Measurements from ENCODE around the gene RNF187. TPM values are rescaled to one million over a fixed set of nuclear protein-coding genes. Genes with fewer than 3 reads are reported as not detected.

Gene RNF187
- total and polyA plus RNA-seq, 2 experiments from 2014 or later: 38.8 to 81.9 TPM

- TF ChIP-seq EZH2phosphoT487 (IDR thresholded peaks at IDR 0.05; ENCODE audit: insufficient read depth, low read depth): no peak
- H3K27ac ChIP-seq: no peak overlapping the region
Measured at GRCh38 chr1:228544021-228544850, 57.1 kb downstream of the RNF187 start.

GRCh38 chr1:228544921-228545591 is 57.9 kb downstream of the RNF187 start:
- Histone ChIP-seq H3K4me3 (no peak overlapping the region), H3K9ac (no peak overlapping the region), H3F3A (ENCODE audit: insufficient read depth) (no peaks in the 10 kb centered on the region), H3K36me3 (ENCODE audit: low read depth) (no peaks in the 10 kb centered on the region), H3K9me3 (ENCODE audit: low read depth) (no peaks in the 10 kb centered on the region), H2AFZ (no peak overlapping the region), H3K27ac (no peak overlapping the region), H3K4me1 (ENCODE audit: insufficient read depth) (no peaks in the 10 kb centered on the region), H3K27me3 (replicated peaks; ENCODE audit: insufficient read depth) (no peaks in the 10 kb centered on the region), H4K20me1 (ENCODE audit: insufficient read depth) (no peaks in the 10 kb centered on the region), H3K4me2 (ENCODE audit: unreplicated experiment) (no peak overlapping the region), H3K79me2 (ENCODE audit: insufficient read depth) (no peaks in the 10 kb centered on the region), H3K9me2 (ENCODE audit: insufficient read depth) (no peaks in the 10 kb centered on the region)
- WGBS, 2 experiments (ENCODE audit: low coverage in 1 of 2, low lambda C conversion rate in 2 of 2, missing lambda C conversion rate in 2 of 2): 16 to 22% methylated on average over 4 of the region's 4 CpGs
- no peak for TF ChIP-seq EZH2 (IDR thresholded peaks at IDR 0.05; ENCODE audit: insufficient read depth, poor library complexity, severe bottlenecking)
- no peak for TF ChIP-seq EZH2phosphoT487 (IDR thresholded peaks at IDR 0.05; ENCODE audit: insufficient read depth, low read depth)
- in situ Hi-C loops (cut with MboI): no loop called here
- no peak for DNase-seq

More at GRCh38 chr1:228544021-228544850, 57.1 kb downstream of the RNF187 start:
- Histone ChIP-seq H3K4me1 (ENCODE audit: insufficient read depth) (no peaks in the 10 kb centered on the region), H3K4me2 (ENCODE audit: unreplicated experiment) (no peak overlapping the region), H2AFZ (no peak overlapping the region), H3K9me3 (ENCODE audit: low read depth) (no peaks in the 10 kb centered on the region), H3K36me3 (ENCODE audit: low read depth) (no peaks in the 10 kb centered on the region), H3F3A (ENCODE audit: insufficient read depth) (no peaks in the 10 kb centered on the region), H3K27me3 (replicated peaks; ENCODE audit: insufficient read depth) (no peaks in the 10 kb centered on the region), H3K9ac (no peak overlapping the region), H3K4me3 (no peak overlapping the region), H3K79me2 (ENCODE audit: insufficient read depth) (no peaks in the 10 kb centered on the region), H4K20me1 (ENCODE audit: insufficient read depth) (no peaks in the 10 kb centered on the region), H3K9me2 (ENCODE audit: insufficient read depth) (no peaks in the 10 kb centered on the region)
- no peak for DNase-seq
- 19 to 22% methylated on average over 7 of the region's 7 CpGs for WGBS, 2 experiments (ENCODE audit: low coverage in 1 of 2, low lambda C conversion rate in 2 of 2, missing lambda C conversion rate in 2 of 2)
- in situ Hi-C loops (cut with MboI): no loop called here

Small RNAs within 50 kb of the gene (microRNA-seq; reads per million reads assigned to microRNA genes)
- gene MIR4666A (ENCODE audit: borderline number of aligned reads): not detected

Small RNAs within 50 kb of the gene (small RNA-seq; reads per million reads assigned to genes)
- not detected for gene MIR4666A (ENCODE audit: low read depth, low replicate concordance)

Other genes with a start within 250 kb of the RNF187 start
- gene TRIM11, start 80.5 kb upstream of the RNF187 start, total RNA-seq (2014; rRNA removed; shearing (Covaris generic)): 21.3 and 24.7 TPM in 2 replicates
- gene TRIM11, start 80.5 kb upstream of the RNF187 start, polyA plus RNA-seq (2016; fragmentation: Nextera tagmentation; extraction: Ambion mirVana): 8.6 and 9.8 TPM in 2 replicates
- not detected in 2 replicates for gene TRIM17, start 70.5 kb upstream of the RNF187 start, total RNA-seq (2014; rRNA removed; shearing (Covaris generic))
- gene TRIM17, start 70.5 kb upstream of the RNF187 start, polyA plus RNA-seq (2016; fragmentation: Nextera tagmentation; extraction: Ambion mirVana): 0.26 and 0.43 TPM in 2 replicates
- 1.8 TPM in 2 replicates for gene RHOU, start 248.1 kb downstream of the RNF187 start, total RNA-seq (2014; rRNA removed; shearing (Covaris generic))
- gene RHOU, start 248.1 kb downstream of the RNF187 start, polyA plus RNA-seq (2016; fragmentation: Nextera tagmentation; extraction: Ambion mirVana): 1.7 and 1.9 TPM in 2 replicates